Epithelial cell of proximal tubule (primary cell): ENCODE data around the gene GRB10. TPM values are rescaled to one million over a fixed set of nuclear protein-coding genes. Genes with fewer than 3 reads are reported as not detected.

Source experiments
- DNase-seq: peaks from one replicate; pipeline ENCODE4 v3.0.0-alpha.2; 2011; ENCODE audit warnings: low read depth
- H3K4me3 ChIP-seq: 2 replicates; pipeline ENCODE4 v1.5.1; 2011; ENCODE audit warnings: low read depth, mild to moderate bottlenecking, low read length
- CTCF ChIP-seq: conservative IDR thresholded peaks from 2 replicates; pipeline ENCODE4 v1.5.1; 2012; ENCODE audit warnings: low read depth, mild to moderate bottlenecking, low read length
- total RNA-seq: library from RNA; depleted of rRNA; stranded (reverse); fragments of >200 nt; gene quantifications from 2 replicates; pipeline ENCODE4 v1.2.3, GENCODE V29; 2015

GRB10 gene
- total RNA-seq, 1 donor from 2014 or later = 33.4 TPM

- no peak overlapping the region for H3K4me3 ChIP-seq
- no peak for DNase-seq
- TF ChIP-seq CTCF = no peak
Observed at GRCh38 chr7:50564171-50564570, 218.5 kb downstream of the GRB10 start.

- no peak for TF ChIP-seq CTCF
- no peak overlapping the region for H3K4me3 ChIP-seq
- DNase-seq = no peak
Observed at GRCh38 chr7:50562136-50562535, 220.6 kb downstream of the GRB10 start.

- H3K4me3 ChIP-seq = no peak overlapping the region
- no peak for DNase-seq
- TF ChIP-seq CTCF = no peak
Observed at GRCh38 chr7:50560865-50561351, 221.8 kb downstream of the GRB10 start.

GRCh38 chr7:50559881-50560280 is 222.8 kb downstream of the GRB10 start:
- TF ChIP-seq CTCF = no peak
- no peak overlapping the region for H3K4me3 ChIP-seq
- DNase-seq = no peak

GRCh38 chr7:50558294-50559053 is 224.2 kb downstream of the GRB10 start:
- no peak overlapping the region for H3K4me3 ChIP-seq
- DNase-seq = no peak
- TF ChIP-seq CTCF = no peak

GRCh38 chr7:50557099-50557498 is 225.6 kb downstream of the GRB10 start:
- no peak for TF ChIP-seq CTCF
- no peak overlapping the region for H3K4me3 ChIP-seq

More at GRCh38 chr7:50557099-50557498, 225.6 kb downstream of the GRB10 start:
- DNase-seq = no peak
